HEK293 (cell line): ENCODE measurements around the gene SLC12A8.
A peak's percentile ranks its signal among the peaks of the same experiment; 100 is the strongest.

ENCODE experiments used
- CTCF ChIA-PET: fragments of 350-600 bp; formaldehyde crosslinking; extraction: SDS; loops from one replicate; lab custom pipeline; 2021; ENCODE audit warnings: antibody characterized with exemption; lab: Yijun Ruan, JAX
- POLR2A ChIA-PET: fragments of 300-600 bp; formaldehyde crosslinking; extraction: SDS; loops from one replicate; lab custom pipeline; 2020; ENCODE audit warnings: antibody characterized with exemption, inconsistent platforms; lab: Yijun Ruan, JAX
- H3K27ac ChIP-seq: fragments of 200-500 bp; sonication (Bioruptor generic); 2 replicates; pipeline ENCODE4 v1.5.1; 2014; ENCODE audit warnings: low read depth, low read length, control low read depth, inconsistent platforms; ENCODE audit errors: extremely low read depth
- H3K36me3 ChIP-seq, 2 experiments: fragments of 200-500 bp in 1 of 2; sonication (Bioruptor generic) in 1 of 2; 1 replicate in 1 of 2; 2 replicates in 1 of 2; pipeline ENCODE4 v1.5.1; 2014 to 2017; ENCODE audit warnings: inconsistent platforms in 2 of 2, low read length in 2 of 2; ENCODE audit not compliant: control insufficient read depth in 2 of 2, insufficient read depth in 1 of 2
- H3K4me1 ChIP-seq: fragments of 200-500 bp; sonication (Bioruptor generic); 2 replicates; pipeline ENCODE4 v1.5.1; 2014; ENCODE audit warnings: mild to moderate bottlenecking, low read length, inconsistent platforms; ENCODE audit not compliant: control insufficient read depth, insufficient read depth
- H3K4me3 ChIP-seq: 2 replicates; pipeline ENCODE4 v1.5.1; 2011; ENCODE audit warnings: low read depth, mild to moderate bottlenecking, control low read depth, low read length, moderate library complexity
- H3K9me3 ChIP-seq: fragments of 200-500 bp; sonication (Bioruptor generic); 2 replicates; pipeline ENCODE4 v1.5.1; 2014; ENCODE audit warnings: low read depth, low read length, inconsistent platforms; ENCODE audit not compliant: control insufficient read depth, insufficient read depth
- GLIS1 ChIP-seq: fragments of 450-650 bp; formaldehyde crosslinking; IDR thresholded peaks from 2 replicates; pipeline ENCODE4 v1.5.1; 2016; ENCODE audit warnings: missing biosample characterization, missing genetic modification characterization
- SALL2 ChIP-seq: fragments of 450-650 bp; formaldehyde crosslinking; IDR thresholded peaks from 2 replicates; pipeline ENCODE4 v1.5.0; 2017; ENCODE audit warnings: missing biosample characterization, mild to moderate bottlenecking, missing genetic modification characterization, borderline replicate concordance
- WT1 ChIP-seq: fragments of 450-650 bp; formaldehyde crosslinking; IDR thresholded peaks from 2 replicates; pipeline ENCODE4 v1.5.1; 2016; ENCODE audit warnings: missing biosample characterization, missing genetic modification characterization
- ZBTB17 ChIP-seq: fragments of 450-650 bp; formaldehyde crosslinking; IDR thresholded peaks from 2 replicates; pipeline ENCODE4 v1.5.1; 2016; ENCODE audit warnings: missing biosample characterization, missing genetic modification characterization
- ZBTB21 ChIP-seq: fragments of 450-650 bp; formaldehyde crosslinking; IDR thresholded peaks from 2 replicates; pipeline ENCODE4 v1.5.1; 2017; ENCODE audit warnings: missing biosample characterization, missing genetic modification characterization
- ZNF10 ChIP-seq: fragments of 450-650 bp; formaldehyde crosslinking; IDR thresholded peaks from 2 replicates; pipeline ENCODE4 v1.5.1; 2017; ENCODE audit warnings: missing biosample characterization, missing genetic modification characterization
- ZNF114 ChIP-seq: fragments of 450-650 bp; formaldehyde crosslinking; IDR thresholded peaks from 2 replicates; pipeline ENCODE4 v1.5.0; 2017; ENCODE audit warnings: missing biosample characterization, missing genetic modification characterization
- ZNF175 ChIP-seq: fragments of 450-650 bp; formaldehyde crosslinking; IDR thresholded peaks from 2 replicates; pipeline ENCODE4 v1.5.1; 2016; ENCODE audit warnings: missing biosample characterization, missing genetic modification characterization
- ZNF202 ChIP-seq: fragments of 450-650 bp; formaldehyde crosslinking; IDR thresholded peaks from 2 replicates; pipeline ENCODE4 v1.5.1; 2016; ENCODE audit warnings: missing biosample characterization, missing genetic modification characterization, borderline replicate concordance
- ZNF266 ChIP-seq: fragments of 450-650 bp; formaldehyde crosslinking; IDR thresholded peaks from 2 replicates; pipeline ENCODE4 v1.5.1; 2016; ENCODE audit warnings: missing biosample characterization, missing genetic modification characterization, low read depth
- ZNF274 ChIP-seq, 2 experiments: fragments of 200-500 bp in 1 of 2; fragments of 450-650 bp in 1 of 2; sonication (Bioruptor generic) in 1 of 2; formaldehyde crosslinking in 1 of 2; IDR thresholded peaks; 2 replicates each; pipeline versions ENCODE4 v1.5.1 to v1.6.1; 2014 to 2016; ENCODE audit warnings: borderline replicate concordance in 1 of 2, inconsistent platforms in 1 of 2, low read length in 1 of 2, missing biosample characterization in 1 of 2, missing genetic modification characterization in 1 of 2
- ZNF302 ChIP-seq: fragments of 450-650 bp; formaldehyde crosslinking; IDR thresholded peaks from 2 replicates; pipeline ENCODE4 v1.5.1; 2016; ENCODE audit warnings: missing biosample characterization, missing genetic modification characterization, low read depth
- ZNF501 ChIP-seq: fragments of 450-650 bp; formaldehyde crosslinking; IDR thresholded peaks from 2 replicates; pipeline ENCODE4 v1.5.1; 2016; ENCODE audit warnings: missing biosample characterization, missing genetic modification characterization
- ZNF549 ChIP-seq: fragments of 450-650 bp; IDR thresholded peaks from 2 replicates; pipeline ENCODE4 v1.5.1; 2018; ENCODE audit warnings: missing biosample characterization, missing genetic modification characterization, mild to moderate bottlenecking, inconsistent platforms, moderate library complexity
- ZNF76 ChIP-seq: fragments of 450-650 bp; formaldehyde crosslinking; IDR thresholded peaks from 2 replicates; pipeline ENCODE4; 2016; ENCODE audit warnings: low read depth, missing biosample characterization, missing genetic modification characterization, borderline replicate concordance
- ZNF768 ChIP-seq: fragments of 450-650 bp; formaldehyde crosslinking; IDR thresholded peaks from 2 replicates; pipeline ENCODE4 v1.5.1; 2018; ENCODE audit warnings: missing biosample characterization, mild to moderate bottlenecking, missing genetic modification characterization
- ZSCAN23 ChIP-seq: fragments of 450-650 bp; formaldehyde crosslinking; IDR thresholded peaks from 2 replicates; pipeline ENCODE4 v1.5.1; 2016; ENCODE audit warnings: missing biosample characterization, missing genetic modification characterization
- TF ChIP-seq, protein P1 (sequence below): fragments of 450-650 bp; formaldehyde crosslinking; IDR thresholded peaks from 2 replicates; pipeline ENCODE4 v1.5.1; 2016; ENCODE audit warnings: missing biosample characterization, missing genetic modification characterization, low read depth
- TF ChIP-seq, protein P2 (sequence below): fragments of 450-650 bp; formaldehyde crosslinking; IDR thresholded peaks from 2 replicates; pipeline ENCODE4 v1.5.1; 2016; ENCODE audit warnings: missing biosample characterization, missing genetic modification characterization

SLC12A8 gene

GRCh38 chr3:125190786-125191185 is 21.8 kb downstream of the SLC12A8 start:
- CTCF ChIA-PET, result interaction anchor here (1.0 kb wide), 1 partner anchor 40 kb away, joined by 3 read pairs; no protein-coding TSS in a partner anchor
- Histone ChIP-seq H3K27ac (no peak overlapping the region), H3K36me3 (no peaks in the 10 kb centered on the region), H3K9me3 (no peaks in the 10 kb centered on the region), H3K4me1 (no peaks in the 10 kb centered on the region), H3K4me3 (no peak overlapping the region)
- POLR2A ChIA-PET, result no interaction called here
- TF ChIP-seq ZBTB17 (tag by site-specific recombination) (peak; percentile 46; the same call in 1 of the 2 replicates), SALL2 (tag by site-specific recombination) (no peak)

GRCh38 chr3:125189378-125190165 is 23.0 kb downstream of the SLC12A8 start:
- ChIA-PET POLR2A (no interaction called here), CTCF (no interaction called here)
- Histone ChIP-seq H3K4me1 (no peaks in the 10 kb centered on the region), H3K9me3 (no peaks in the 10 kb centered on the region), H3K36me3 (no peaks in the 10 kb centered on the region), H3K4me3 (no peak overlapping the region), H3K27ac (no peak overlapping the region)
- TF ChIP-seq ZNF266 (tag by site-specific recombination), result no peak
- TF ChIP-seq ZNF202 (tag by site-specific recombination), result no peak
- TF ChIP-seq, protein P1, sequence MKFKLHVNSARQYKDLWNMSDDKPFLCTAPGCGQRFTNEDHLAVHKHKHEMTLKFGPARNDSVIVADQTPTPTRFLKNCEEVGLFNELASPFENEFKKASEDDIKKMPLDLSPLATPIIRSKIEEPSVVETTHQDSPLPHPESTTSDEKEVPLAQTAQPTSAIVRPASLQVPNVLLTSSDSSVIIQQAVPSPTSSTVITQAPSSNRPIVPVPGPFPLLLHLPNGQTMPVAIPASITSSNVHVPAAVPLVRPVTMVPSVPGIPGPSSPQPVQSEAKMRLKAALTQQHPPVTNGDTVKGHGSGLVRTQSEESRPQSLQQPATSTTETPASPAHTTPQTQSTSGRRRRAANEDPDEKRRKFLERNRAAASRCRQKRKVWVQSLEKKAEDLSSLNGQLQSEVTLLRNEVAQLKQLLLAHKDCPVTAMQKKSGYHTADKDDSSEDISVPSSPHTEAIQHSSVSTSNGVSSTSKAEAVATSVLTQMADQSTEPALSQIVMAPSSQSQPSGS, result no peak
- TF ChIP-seq ZNF175 (tag by site-specific recombination), result no peak
- no peak for TF ChIP-seq ZNF768 (tag by site-specific recombination)

GRCh38 chr3:125188955-125189354 is 23.6 kb downstream of the SLC12A8 start:
- Histone ChIP-seq H3K9me3 (no peaks in the 10 kb centered on the region), H3K4me1 (no peaks in the 10 kb centered on the region), H3K4me3 (no peak overlapping the region)
- POLR2A ChIA-PET, result no interaction called here
- TF ChIP-seq, protein P2, sequence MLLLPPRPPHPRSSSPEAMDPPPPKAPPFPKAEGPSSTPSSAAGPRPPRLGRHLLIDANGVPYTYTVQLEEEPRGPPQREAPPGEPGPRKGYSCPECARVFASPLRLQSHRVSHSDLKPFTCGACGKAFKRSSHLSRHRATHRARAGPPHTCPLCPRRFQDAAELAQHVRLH (tag by site-specific recombination), result 0 out of 2 replicates have a peak, but pooled peaks have one; percentile 14
- TF ChIP-seq ZNF549 (tag by site-specific recombination) (no peak), ZBTB21 (tag by site-specific recombination) (no peak), WT1 (tag by site-specific recombination) (no peak), ZNF114 (no peak), ZNF10 (peak; percentile 99), GLIS1 (tag by site-specific recombination) (no peak), ZSCAN23 (tag by site-specific recombination) (no peak), ZNF274 (IDR thresholded peaks at IDR 0.05; ENCODE audit: low read length) (no peak), ZNF274 (tag by site-specific recombination; IDR thresholded peaks at IDR 0.05; ENCODE audit: borderline replicate concordance) (no peak), ZNF76 (no peak), ZNF501 (tag by site-specific recombination) (no peak), ZNF302 (tag by site-specific recombination) (no peak)
- TF ChIP-seq, all 188 proteins: peak for 2
- Histone ChIP-seq H3K36me3 (no peaks in the 10 kb centered on the region), H3K27ac (no peak overlapping the region)
- CTCF ChIA-PET, result no interaction called here
